Activated B cell treated with CpG ODN at 0.5 μM for 24 hours (primary cell): ENCODE measurements around the gene UBE2D4. TPM values are rescaled to one million over a fixed set of nuclear protein-coding genes. Genes with fewer than 3 reads are reported as not detected.
"Not testable (repeated sequence)": the region's sequence is repeated elsewhere in the genome, so short reads cannot be mapped to it uniquely, and the experiment has no call there.

Experiments
- ATAC-seq: fragments of 200-7000 bp; cut with Tn5 transposase; one replicate; pipeline ENCODE4 v1.10.0; 2021; ENCODE audit warnings: low read depth, mild to moderate bottlenecking, moderate library complexity
- CTCF ChIA-PET: fragments of 350-600 bp; sonication (Branson Sonifier 250); formaldehyde crosslinking; loops from one replicate; lab custom pipeline; 2021; ENCODE audit warnings: antibody characterized with exemption; lab: Charles Lee
- POLR2A ChIA-PET: fragments of 350-600 bp; sonication (Branson Sonifier 250); formaldehyde crosslinking; loops from one replicate; lab custom pipeline; 2021; ENCODE audit warnings: antibody characterized with exemption; lab: Charles Lee
- DNase-seq: peaks from one replicate; pipeline ENCODE4 v3.0.0; 2022
- H3K27ac Mint-ChIP-seq: one replicate; pipeline ENCODE4 v1.8.0; 2020; ENCODE audit warnings: mixed read lengths
- H3K27me3 Mint-ChIP-seq: one replicate; pipeline ENCODE4 v1.8.0; 2021; ENCODE audit warnings: mixed read lengths
- H3K36me3 Mint-ChIP-seq: one replicate; pipeline ENCODE4 v1.8.0; 2021; ENCODE audit warnings: low read depth, mixed read lengths
- H3K4me1 Mint-ChIP-seq: one replicate; pipeline ENCODE4 v1.8.0; 2021; ENCODE audit warnings: mixed read lengths
- H3K4me3 Mint-ChIP-seq: one replicate; pipeline ENCODE4 v1.8.0; 2020; ENCODE audit warnings: mild to moderate bottlenecking, mixed read lengths
- H3K9me3 Mint-ChIP-seq: one replicate; pipeline ENCODE4 v1.8.0; 2020; ENCODE audit warnings: mixed read lengths
- intact Hi-C: fragments of 100-400 bp; cut with micrococcal nuclease; formaldehyde crosslinking; loops from one replicate; pipeline ENCODE4 v1.15.1; 2024
- total RNA-seq: library from RNA; stranded (reverse); gene quantifications from 2 replicates; pipeline ENCODE4 v1.2.3, GENCODE V29; 2022

UBE2D4 gene
- total RNA-seq, 1 donor from 2014 or later = 18.9 TPM

DNA sequence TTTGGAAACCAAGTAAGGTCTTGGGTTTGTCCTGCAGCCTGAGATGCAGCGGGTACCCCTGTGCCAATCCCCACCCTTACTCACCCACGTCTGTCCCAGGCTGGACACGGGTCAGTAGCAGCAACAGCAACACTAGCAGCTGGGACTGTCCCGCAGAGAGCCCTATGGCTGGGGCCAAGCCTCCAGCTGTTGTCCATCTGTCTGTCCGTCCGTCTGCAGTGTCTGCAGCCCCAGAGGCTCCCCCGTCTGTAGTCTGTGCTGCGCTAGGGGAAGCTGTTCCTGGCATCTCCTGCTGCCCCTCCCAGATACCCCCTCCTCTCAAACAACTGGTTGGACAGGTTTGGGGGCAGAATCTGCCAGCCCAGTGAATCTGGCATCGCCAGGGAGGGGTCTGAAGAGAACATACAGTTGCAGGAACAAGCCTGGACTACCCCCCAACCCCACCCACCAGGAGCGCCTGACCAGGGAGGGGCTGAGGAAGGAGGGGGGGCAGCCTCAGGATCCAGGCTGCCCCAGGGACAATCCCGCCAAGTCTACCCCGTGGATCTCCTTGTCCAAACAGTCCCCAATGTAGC is 63.9 kb downstream of the UBE2D4 start:
- peaks cover 12% of the 10 kb centered on the region for H3K4me1 Mint-ChIP-seq
- H3K27ac Mint-ChIP-seq, CTCF ChIA-PET, intact Hi-C loops, H3K27me3 Mint-ChIP-seq, DNase-seq, ATAC-seq, POLR2A ChIA-PET, H3K9me3 Mint-ChIP-seq, H3K4me3 Mint-ChIP-seq, H3K36me3 Mint-ChIP-seq: not testable (repeated sequence)

DNA sequence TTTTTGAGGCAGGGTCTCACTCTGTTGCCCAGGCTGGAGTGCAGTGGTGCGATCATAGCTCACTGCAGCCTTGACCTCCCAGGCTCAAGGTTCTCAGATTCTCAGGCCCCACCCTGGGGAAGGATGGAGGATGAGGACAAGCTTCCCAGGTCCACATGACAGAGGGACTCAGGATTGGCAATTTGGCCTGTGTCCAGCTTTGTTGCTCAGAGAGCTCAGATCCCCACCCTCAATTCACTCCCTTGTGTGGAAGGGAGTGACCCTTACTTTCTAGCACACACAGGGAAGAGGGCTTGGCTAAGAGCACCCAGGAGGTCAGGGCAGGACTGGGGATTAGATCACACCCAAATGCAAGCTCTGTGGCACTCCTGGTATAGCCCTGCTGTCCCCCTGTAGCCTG is 64.6 kb downstream of the UBE2D4 start:
- POLR2A ChIA-PET, intact Hi-C loops: not testable (repeated sequence)

DNA sequence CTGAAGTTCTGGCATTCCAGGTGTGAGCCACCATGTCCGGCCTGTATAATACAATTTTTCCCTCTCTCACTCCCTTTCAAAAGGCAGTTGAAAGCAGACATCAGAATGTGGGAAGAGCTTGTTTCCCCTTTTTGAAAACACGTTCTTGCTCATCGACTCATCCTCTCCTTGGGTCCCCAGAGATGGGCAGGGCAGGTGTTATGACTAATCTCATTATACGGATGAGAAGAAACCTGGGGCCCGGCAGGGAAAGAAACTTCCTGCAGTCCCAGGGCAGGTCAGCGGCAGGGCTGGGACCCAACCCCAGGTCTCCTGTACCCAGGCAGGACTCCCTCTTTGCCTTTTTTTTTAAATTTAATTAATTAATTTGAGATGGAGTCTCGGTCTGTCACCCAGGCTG is 66.7 kb downstream of the UBE2D4 start:
- intact Hi-C loops, H3K27me3 Mint-ChIP-seq, H3K4me1 Mint-ChIP-seq, H3K9me3 Mint-ChIP-seq, H3K36me3 Mint-ChIP-seq, CTCF ChIA-PET: not testable (repeated sequence)
- DNase-seq (peak; percentile 48), ATAC-seq (peak; percentile 99)
- POLR2A ChIA-PET = interaction anchor here (0.6 to 0.7 kb wide), 2 partner anchors 828 to 1165 kb away, joined by 3 to 12 read pairs; partner anchors contain the start of gene RAMP3
- Mint-ChIP-seq H3K27ac (peak overlapping the region; percentile 53), H3K4me3 (peak overlapping the region; percentile 11)

More for the DNA sequence above, 64.6 kb downstream of the UBE2D4 start:
- H3K27me3 Mint-ChIP-seq, H3K9me3 Mint-ChIP-seq, ATAC-seq, H3K36me3 Mint-ChIP-seq, DNase-seq, H3K4me3 Mint-ChIP-seq, H3K27ac Mint-ChIP-seq, CTCF ChIA-PET: not testable (repeated sequence)
- H3K4me1 Mint-ChIP-seq = peaks cover 12% of the 10 kb centered on the region

DNA sequence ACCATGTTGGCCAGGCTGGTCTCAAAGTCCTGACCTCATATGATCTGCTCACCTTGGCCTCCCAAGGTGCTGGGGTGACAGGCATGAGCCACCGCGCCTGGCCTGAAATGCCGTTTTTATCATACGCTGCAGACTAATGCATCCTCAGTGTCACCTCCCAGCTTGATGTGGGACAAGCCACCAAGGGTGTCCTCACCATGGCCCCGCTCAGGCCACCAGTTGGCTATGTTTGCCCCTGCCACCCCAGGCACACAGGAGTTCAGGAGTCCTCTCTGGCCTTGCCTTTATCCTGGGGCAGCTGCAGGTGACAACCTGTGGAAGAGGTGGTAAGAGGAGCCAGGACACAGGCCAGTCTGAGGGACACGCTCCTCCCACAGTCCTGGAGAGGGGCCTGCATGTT is 68.4 kb downstream of the UBE2D4 start:
- CTCF ChIA-PET, H3K4me1 Mint-ChIP-seq, H3K36me3 Mint-ChIP-seq, intact Hi-C loops, H3K27me3 Mint-ChIP-seq, H3K9me3 Mint-ChIP-seq, H3K27ac Mint-ChIP-seq, DNase-seq, ATAC-seq, H3K4me3 Mint-ChIP-seq, POLR2A ChIA-PET: not testable (repeated sequence)

DNA sequence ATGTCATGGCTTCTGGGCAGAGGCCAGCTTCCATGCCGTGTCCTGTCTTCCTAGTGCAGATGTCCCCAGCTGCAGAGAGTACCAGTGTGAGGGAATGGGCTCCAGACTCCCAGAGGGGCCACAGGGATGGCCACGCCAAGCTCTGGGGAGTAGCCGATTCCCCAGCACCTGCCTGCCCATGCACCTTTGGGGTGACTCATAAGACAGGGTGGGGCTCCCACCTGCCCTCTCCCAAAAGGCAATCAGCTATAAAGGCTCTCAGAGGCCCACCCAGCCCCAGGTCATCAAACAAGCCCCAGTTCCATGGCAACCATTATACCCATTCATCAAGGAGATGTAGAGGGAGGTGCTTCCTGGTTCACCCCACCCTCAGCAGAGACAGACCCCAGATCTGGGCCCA is 71.3 kb downstream of the UBE2D4 start, which contains the start of gene SPDYE1:
SPDYE1 (plus strand) TSS at position 366 of the 400 bp plus-strand sequence. CDS start 2,053 bp downstream, outside the sequence.
- POLR2A ChIA-PET, H3K4me1 Mint-ChIP-seq: not testable (repeated sequence)

More for the DNA sequence above, 71.3 kb downstream of the UBE2D4 start, which contains the start of gene SPDYE1:
- H3K27me3 Mint-ChIP-seq, CTCF ChIA-PET, H3K27ac Mint-ChIP-seq, H3K9me3 Mint-ChIP-seq, intact Hi-C loops, H3K4me3 Mint-ChIP-seq, DNase-seq, H3K36me3 Mint-ChIP-seq, ATAC-seq: not testable (repeated sequence)

Other genes starting within 250 kb of the UBE2D4 start
- gene COA1, start 196.9 kb upstream of the UBE2D4 start, total RNA-seq = 49.2 and 56.9 TPM in 2 replicates
- 8.5 and 10.2 TPM in 2 replicates for gene BLVRA, start 167.8 kb upstream of the UBE2D4 start, total RNA-seq
- 73.1 and 78.1 TPM in 2 replicates for gene MRPS24, start 56.9 kb upstream of the UBE2D4 start, total RNA-seq
- 21.6 and 23.3 TPM in 2 replicates for gene URGCP, start 19.8 kb upstream of the UBE2D4 start, total RNA-seq
- gene SPDYE1, start 71.5 kb downstream of the UBE2D4 start, total RNA-seq = not detected in 2 replicates
- gene DBNL, start 118.3 kb downstream of the UBE2D4 start, total RNA-seq = 198 and 210 TPM in 2 replicates
- gene PGAM2, start 139.1 kb downstream of the UBE2D4 start, total RNA-seq = 1.1 and 1.2 TPM in 2 replicates
- gene POLM, start 156.1 kb downstream of the UBE2D4 start, total RNA-seq = 53.0 and 69.7 TPM in 2 replicates
- 17.4 and 21.7 TPM in 2 replicates for gene AEBP1, start 177.9 kb downstream of the UBE2D4 start, total RNA-seq
- gene POLD2, start 197.1 kb downstream of the UBE2D4 start, total RNA-seq = 146 and 147 TPM in 2 replicates
- not detected in 2 replicates for gene MYL7, start 214.9 kb downstream of the UBE2D4 start, total RNA-seq